HepG2 (cell line): ENCODE results near the gene RIOK2. TPM values are rescaled to one million over a fixed set of nuclear protein-coding genes. Genes with fewer than 3 reads are reported as not detected.

Source experiments
- ATAC-seq: fragments of 200-7000 bp; cut with Tn5 transposase; 3 replicates; pipeline ENCODE4 v1.9.1; 2020; ENCODE audit warnings: mild to moderate bottlenecking, moderate library complexity
- BruUV-seq: library from RNA; stranded (reverse); fragments of 400-500 nt; replicated peaks from 2 replicates; lab custom pipeline; 2021; lab: Mats Ljungman, UMichigan
- CTCF ChIA-PET: fragments of 300-600 bp; formaldehyde crosslinking; extraction: SDS; loops from one replicate; lab custom pipeline; 2021; ENCODE audit warnings: low total read pairs, inconsistent platforms, low intra/inter-chr PET ratio; lab: Yijun Ruan, JAX
- POLR2A ChIA-PET: fragments of 350-600 bp; sonication (Branson Sonifier 250); formaldehyde crosslinking; loops from one replicate; lab custom pipeline; 2020; ENCODE audit warnings: antibody characterized with exemption, inconsistent platforms; lab: Yijun Ruan, JAX
- DNase-seq: peaks from one replicate; pipeline ENCODE4 v3.0.0-alpha.2; 2015; ENCODE audit warnings: low spot score
- FAIRE-seq: peaks from 3 replicates; lab custom pipeline; 2011; peaks lifted over from hg19 to GRCh38; lab: Jason Lieb, UNC
- H2AFZ ChIP-seq: one replicate; pipeline ENCODE4 v1.6.1; 2011; ENCODE audit warnings: low read length, inconsistent platforms
- H3K27ac ChIP-seq: fragments of 300-600 bp; 3 replicates; pipeline ENCODE4 v1.8.0; 2011; ENCODE audit warnings: mixed run types, mild to moderate bottlenecking, mixed read lengths, low read length, inconsistent platforms; ENCODE audit not compliant: insufficient read depth; ENCODE audit errors: extremely low read length
- H3K27me3 ChIP-seq, 2 experiments: fragments of 200-600 bp in 1 of 2; 2 replicates in 1 of 2; 3 replicates in 1 of 2; pipeline versions ENCODE4 v1.6.0 to v1.8.0; 2011; ENCODE audit warnings: low read length in 2 of 2, mild to moderate bottlenecking in 2 of 2, moderate library complexity in 2 of 2, inconsistent platforms in 1 of 2; ENCODE audit not compliant: insufficient read depth in 2 of 2, control insufficient read depth in 1 of 2
- H3K36me3 ChIP-seq, 2 experiments: fragments of 200-600 bp in 1 of 2; replicated peaks in 1 of 2; 2 replicates in 1 of 2; 3 replicates in 1 of 2; pipeline versions ENCODE4 v1.5.1 to v1.8.0; 2011; ENCODE audit warnings: low read length in 2 of 2, inconsistent platforms in 1 of 2; ENCODE audit not compliant: insufficient read depth in 2 of 2, control insufficient read depth in 1 of 2
- H3K4me1 ChIP-seq: 2 replicates; pipeline ENCODE4 v1.5.1; 2012; ENCODE audit warnings: low read length, inconsistent platforms; ENCODE audit not compliant: insufficient read depth
- H3K4me2 ChIP-seq: 2 replicates; pipeline ENCODE4 v1.6.0; 2011; ENCODE audit warnings: low read depth, low read length, inconsistent platforms
- H3K4me3 ChIP-seq, 3 experiments: fragments of 200-600 bp in 1 of 3; sonication (generic), shearing (Covaris generic) in 1 of 3; replicated peaks in 1 of 3; 2 replicates each; pipeline ENCODE4 v1.5.1; 2011 to 2016; ENCODE audit warnings: low read length in 3 of 3, inconsistent platforms in 2 of 3, low read depth in 2 of 3, mild to moderate bottlenecking in 2 of 3, control low read depth in 1 of 3, mixed read lengths in 1 of 3; ENCODE audit not compliant: insufficient read depth in 1 of 3
- H3K79me2 ChIP-seq: one replicate; pipeline ENCODE4 v1.6.1; 2011; ENCODE audit warnings: low read length, inconsistent platforms; ENCODE audit not compliant: insufficient read depth
- H3K9ac ChIP-seq: 2 replicates; pipeline ENCODE4 v1.6.0; 2011; ENCODE audit warnings: mild to moderate bottlenecking, low read depth, low read length, inconsistent platforms; ENCODE audit not compliant: insufficient read depth
- H3K9me3 ChIP-seq: 2 replicates; pipeline ENCODE4 v1.5.1; 2012; ENCODE audit warnings: mild to moderate bottlenecking, low read length
- H4K20me1 ChIP-seq: 2 replicates; pipeline ENCODE4 v1.6.0; 2011; ENCODE audit warnings: inconsistent platforms, mild to moderate bottlenecking, low read length, moderate library complexity; ENCODE audit not compliant: insufficient read depth
- HNF1A ChIP-seq, 2 experiments: sonication (generic) in 1 of 2; formaldehyde crosslinking in 1 of 2; IDR thresholded peaks; 2 replicates each; pipeline versions ENCODE4 v1.4.0 to v1.6.1; 2016 to 2020; ENCODE audit warnings: borderline replicate concordance in 1 of 2, low read depth in 1 of 2, mild to moderate bottlenecking in 1 of 2, missing genetic modification reagents in 1 of 2
- IRF2 ChIP-seq: IDR thresholded peaks from 2 replicates; pipeline ENCODE4 v1.6.1; 2018; ENCODE audit warnings: missing genetic modification reagents, missing compliant biosample characterization
- ZNF644 ChIP-seq: IDR thresholded peaks from 2 replicates; pipeline ENCODE4 v1.6.1; 2016; ENCODE audit warnings: low read depth
- WGBS: methylation state at CpG from one replicate; pipeline ENCODE4 v1.1.6; 2017; ENCODE audit warnings: low lambda C conversion rate; 5-methylcytosine and 5-hydroxymethylcytosine counted together
- in situ Hi-C: cut with HindIII; loops from 2 replicates; pipeline ENCODE4 v1.10.0; 2017; ENCODE audit warnings: low pct_unique_long_range_greater_than_20kb; ENCODE audit not compliant: extremely low pct_ligation_motif_present
- intact Hi-C: fragments of 100-400 bp; cut with micrococcal nuclease; formaldehyde crosslinking; loops from one replicate; pipeline ENCODE4 v1.10.0; 2022; ENCODE audit not compliant: unreplicated experiment
- polyA plus RNA-seq, 8 experiments: library from polyadenylated mRNA; depleted of rRNA in 3 of 8; stranded (reverse) in 7 of 8; unstranded in 1 of 8; fragments of >200 nt; fragmentation: Illumina TruSeq in 4 of 8; extraction: Trizol in 4 of 8; gene quantifications; 2 replicates each; pipeline versions ENCODE4 v1.2.1 to v1.2.3, GENCODE V29; 2011 to 2016; ENCODE audit warnings: low read depth in 4 of 8, missing spikeins in 1 of 8, mixed read lengths in 1 of 8; ENCODE audit not compliant: insufficient read depth in 1 of 8
- total RNA-seq, 5 experiments: library from RNA; depleted of rRNA; stranded (reverse); fragments of >200 nt; fragmentation: Illumina TruSeq; extraction: Trizol; gene quantifications; 2 replicates each; pipeline ENCODE4 v1.2.3, GENCODE V29; 2016; ENCODE audit warnings: low read depth in 1 of 5

Gene RIOK2
- total and polyA plus RNA-seq, 2 of the 13 experiments (the other 11 are each of a cell fraction or from before 2014, with no cell fraction given): 8.1 to 46.6 TPM

GRCh38 chr5:97165726-97166125 is 17.3 kb downstream of the RIOK2 start:
- Histone ChIP-seq H4K20me1 (no peaks in the 10 kb centered on the region), H3K36me3 (peaks cover 6 to 36% of the 10 kb centered on the region in 2 experiments), H3K4me1 (peaks cover 7% of the 10 kb centered on the region; the same call in 1 of the 2 replicates), H3K4me3 (no peak overlapping the region), H3K27me3 (no peaks in the 10 kb centered on the region), H2AFZ (no peak overlapping the region), H3K79me2 (no peaks in the 10 kb centered on the region), H3K9ac (no peak overlapping the region), H3K27ac (no peak overlapping the region), H3K9me3 (no peaks in the 10 kb centered on the region), H3K4me2 (no peak overlapping the region)
- no TSS peak for BruUV-seq
- ChIA-PET POLR2A (no interaction called here), CTCF (no interaction called here)
- peak; percentile 34 for DNase-seq
- TF ChIP-seq HNF1A (IDR thresholded peaks at IDR 0.05; ENCODE audit: low read depth) (peak; percentile 49; the same call in 1 of the 2 replicates), HNF1A (CRISPR knock-in tag; IDR thresholded peaks at IDR 0.05; ENCODE audit: borderline replicate concordance) (peak; percentile 38; the same call in 1 of the 2 replicates), ZNF644 (CRISPR knock-in tag) (0 out of 2 replicates have a peak, but pooled peaks have one; percentile 38), IRF2 (CRISPR knock-in tag) (no peak)
- WGBS: 3% methylated on average over 1 of the region's 1 CpG
- no peak for FAIRE-seq
- in situ Hi-C loops (loop anchor here (10.0 to 25.0 kb wide), 2 partner anchors 291 to 553 kb away; partner anchors contain the start of gene ERAP2), intact Hi-C loops (loop anchor here (5.0 kb wide), 1 partner anchor 1182 kb away; no protein-coding TSS in a partner anchor)
- peak; percentile 41 for ATAC-seq
